ENCODE data around the gene RERE.
A peak's percentile ranks its signal among the peaks of the same experiment; 100 is the strongest.
"Not testable (repeated sequence)": the region's sequence is repeated elsewhere in the genome, so short reads cannot be mapped to it uniquely, and the experiment has no call there.

RERE gene

DNA sequence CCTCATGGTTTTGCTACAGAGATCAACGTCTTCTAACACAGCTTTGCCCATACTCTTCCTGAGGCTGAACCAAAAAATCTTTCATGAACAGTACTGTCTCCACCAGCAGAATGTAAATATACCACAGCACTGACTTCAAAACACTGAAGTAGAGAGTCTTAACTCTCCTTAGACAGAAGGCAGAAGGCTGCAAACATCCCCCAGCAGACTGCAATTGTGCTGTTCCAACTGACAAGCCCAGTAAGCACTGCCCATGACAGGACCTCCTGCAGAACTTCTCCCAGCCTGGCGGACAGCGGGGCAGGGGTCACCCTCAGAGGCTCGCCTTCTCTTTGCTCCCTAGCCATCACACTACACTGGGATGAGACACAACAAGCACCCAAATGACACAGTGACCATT is 218.7 kb downstream of the RERE start:
- no peak for DNase-seq

DNA sequence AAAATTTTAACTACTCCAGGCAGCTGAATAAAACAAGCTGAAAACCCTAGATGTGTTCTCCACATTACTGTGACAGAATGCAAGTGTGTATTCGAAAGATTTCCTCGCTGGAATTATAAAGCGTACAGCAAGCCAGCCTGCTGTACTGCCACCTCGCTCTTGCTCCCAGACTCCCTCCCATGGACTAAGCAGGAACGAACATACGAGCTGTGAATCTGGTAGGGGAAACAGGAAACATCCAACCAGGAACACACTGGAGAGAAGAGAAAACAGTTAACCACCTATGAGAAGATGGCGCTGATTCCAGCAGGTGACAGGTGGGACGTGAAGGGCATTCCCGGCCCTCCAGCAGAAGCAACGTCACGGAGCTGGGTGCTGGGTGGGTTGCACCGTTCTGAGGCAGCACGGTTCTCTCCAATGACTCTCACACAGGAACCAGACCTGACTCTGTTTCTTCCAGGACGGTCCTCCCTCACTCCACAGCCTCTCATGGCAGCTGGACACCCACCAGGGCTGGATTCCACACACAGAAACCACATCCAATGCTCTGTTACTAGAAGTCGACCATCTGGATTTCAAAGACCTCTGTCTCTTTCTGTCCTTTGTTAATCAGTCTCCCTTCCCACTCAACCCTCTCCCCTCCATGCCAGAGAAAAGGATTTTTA is 219.2 kb downstream of the RERE start:
- DNase-seq: peak; percentile 54

DNA sequence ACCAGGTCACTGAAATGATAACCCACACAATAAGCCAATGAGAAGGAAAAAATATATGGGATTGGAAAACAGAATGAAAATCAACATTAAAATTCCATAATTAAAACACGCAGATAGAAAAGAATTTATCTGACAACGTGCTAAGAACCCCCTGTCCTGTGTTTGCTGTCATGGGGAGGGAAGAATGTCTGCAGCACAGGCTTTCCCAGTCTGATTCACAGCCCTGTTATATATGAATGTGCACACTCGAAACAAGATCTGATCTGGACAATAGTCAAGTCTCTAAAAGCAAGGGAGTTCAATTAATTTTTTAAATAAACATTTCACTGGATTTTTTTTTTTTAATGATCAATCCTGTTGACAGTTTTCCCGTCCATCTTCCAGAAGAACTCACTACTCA is 220.0 kb downstream of the RERE start:
- no peak for DNase-seq

DNA sequence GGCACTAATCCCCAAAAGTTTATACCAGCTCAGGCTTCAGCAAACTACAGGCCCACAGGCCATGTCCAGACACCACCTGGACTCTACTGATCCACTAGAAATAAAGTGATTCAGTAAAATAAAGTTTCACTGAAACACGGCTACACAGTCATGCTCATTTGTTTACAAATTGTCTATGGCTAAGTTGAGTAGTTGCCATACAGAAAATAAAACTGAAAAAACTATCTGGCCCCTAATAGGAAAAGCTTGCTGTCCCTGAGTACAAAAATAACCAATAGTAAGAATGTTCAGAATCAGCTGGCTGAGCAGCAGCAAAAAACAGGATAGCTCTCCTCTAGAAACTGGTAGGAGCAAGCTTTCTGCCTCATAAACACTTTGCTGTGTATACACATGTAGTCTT is 221.5 kb downstream of the RERE start:
- DNase-seq: no peak

DNA sequence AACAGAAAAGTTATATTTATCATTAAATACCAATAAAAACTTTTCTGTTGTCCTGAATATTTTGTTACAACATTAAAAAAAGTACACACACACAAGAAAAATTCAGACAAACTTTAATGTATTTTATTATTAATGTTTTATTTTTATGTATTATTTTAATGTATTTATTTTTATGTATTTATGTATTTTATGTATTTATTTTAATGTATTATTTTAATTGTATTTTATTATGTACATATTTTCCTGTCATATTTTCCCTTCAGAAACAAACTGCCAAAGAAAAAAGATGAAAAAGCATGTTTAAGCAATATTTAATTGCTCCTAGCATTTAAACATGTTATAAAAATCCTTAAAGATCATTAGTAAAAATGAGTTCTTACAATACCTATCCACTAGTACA is 222.1 kb downstream of the RERE start:
- DNase-seq: no peak

DNA sequence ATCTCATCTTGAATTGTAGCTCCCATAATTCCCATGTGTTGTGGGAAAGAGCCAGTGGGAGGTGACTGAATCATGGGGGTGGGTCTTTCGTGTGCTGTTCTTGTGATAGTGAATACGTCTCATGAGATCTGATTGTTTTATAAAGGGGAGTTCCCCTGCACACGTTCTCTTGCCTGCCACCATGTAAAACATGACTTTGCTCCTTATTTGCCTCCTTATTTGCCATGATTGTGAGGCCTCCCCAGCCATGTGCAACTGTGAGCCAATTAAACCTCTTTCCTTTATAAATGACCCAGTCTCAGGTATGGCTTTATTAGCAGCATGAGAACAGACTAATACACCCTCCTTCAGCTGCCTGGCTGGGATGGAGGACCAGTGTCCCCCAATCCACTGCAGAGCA is 224.1 kb downstream of the RERE start:
- DNase-seq: not testable (repeated sequence)

DNA sequence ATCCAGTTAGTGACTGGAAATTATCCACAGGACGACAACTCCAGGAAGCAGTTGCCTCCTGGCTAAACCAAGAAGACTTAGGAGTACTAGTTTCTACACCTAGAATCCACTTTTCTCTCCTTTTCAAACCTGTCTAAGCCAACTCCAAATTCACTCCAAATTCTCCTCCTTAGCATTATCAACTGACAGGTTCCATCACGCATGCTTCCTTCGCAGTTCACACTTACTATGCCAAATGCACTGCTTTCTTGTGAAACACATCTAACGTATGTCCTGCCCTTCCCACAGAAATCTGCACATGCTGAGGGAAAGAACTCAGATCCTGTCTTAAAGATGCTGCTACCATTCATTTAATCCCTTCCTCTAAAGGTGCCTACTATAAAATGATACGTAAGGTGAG is 225.9 kb downstream of the RERE start:
- DNase-seq: no peak

DNA sequence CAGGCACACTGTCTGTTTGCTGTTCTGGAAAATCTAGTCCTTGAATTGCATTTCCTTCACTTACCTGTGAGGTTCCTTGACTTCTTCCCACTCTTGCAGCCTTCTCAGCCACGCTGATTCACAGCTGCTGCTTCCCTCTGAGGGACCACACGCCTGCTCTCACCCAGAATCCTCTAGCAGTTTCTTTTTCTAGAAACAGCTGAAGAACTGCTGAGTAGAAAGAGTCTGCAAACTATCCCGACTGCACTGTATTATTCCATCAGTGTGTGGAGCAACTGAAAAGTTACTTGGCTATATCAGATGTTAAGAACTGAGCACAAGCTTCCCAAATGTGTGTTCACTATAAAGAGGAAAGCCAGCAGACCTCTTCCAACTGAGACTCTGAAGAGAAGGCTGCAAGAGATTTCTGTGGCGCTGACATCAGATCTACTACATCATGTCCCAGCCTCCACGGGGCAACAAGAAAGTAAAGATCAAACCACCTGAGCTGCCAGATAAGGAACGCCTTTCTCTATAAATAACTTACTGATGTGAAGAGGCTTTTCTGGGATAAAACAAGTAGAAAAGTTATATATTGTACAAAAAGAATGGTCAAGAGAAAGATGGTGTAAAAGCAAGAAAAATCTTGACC is 226.6 kb downstream of the RERE start:
- no peak for DNase-seq

DNA sequence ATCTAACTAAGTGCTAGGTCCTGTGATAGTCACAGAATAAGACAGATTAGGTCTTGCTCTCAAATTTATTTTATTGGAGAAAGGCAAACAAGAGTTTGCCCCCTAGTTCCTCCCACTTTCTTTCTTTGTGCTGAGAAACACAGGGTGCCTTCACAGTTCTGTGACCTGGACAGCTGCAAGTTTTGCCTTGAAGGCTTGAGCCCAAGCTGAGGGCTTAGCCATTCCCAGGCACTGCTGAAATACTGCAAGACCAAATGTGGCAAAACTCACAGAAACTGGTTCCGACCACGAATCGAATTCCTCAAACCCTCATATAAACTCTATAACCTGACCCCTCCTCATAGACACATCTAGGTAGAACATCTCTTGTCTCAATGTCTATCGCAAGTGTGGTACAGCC is 227.9 kb downstream of the RERE start:
- DNase-seq: no peak

DNA sequence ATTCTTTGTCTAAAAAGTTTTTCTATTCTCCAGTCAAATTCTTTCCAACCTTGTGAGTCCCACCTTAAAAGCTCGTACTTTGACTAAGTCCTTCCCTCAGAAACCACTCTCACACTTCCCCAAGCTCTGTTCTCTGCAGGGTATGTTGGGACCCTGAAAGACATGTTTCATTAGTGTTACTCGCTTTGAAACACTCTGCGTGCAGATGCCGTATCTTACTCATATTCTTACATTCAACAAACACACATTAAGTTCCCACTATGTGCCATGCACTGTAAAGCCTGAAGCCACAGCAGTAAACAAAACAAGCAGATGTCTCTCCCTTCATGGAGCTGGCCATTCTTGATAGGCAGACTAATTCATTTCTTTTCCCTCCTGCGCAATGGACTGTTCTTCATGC is 229.7 kb downstream of the RERE start:
- DNase-seq: no peak

DNA sequence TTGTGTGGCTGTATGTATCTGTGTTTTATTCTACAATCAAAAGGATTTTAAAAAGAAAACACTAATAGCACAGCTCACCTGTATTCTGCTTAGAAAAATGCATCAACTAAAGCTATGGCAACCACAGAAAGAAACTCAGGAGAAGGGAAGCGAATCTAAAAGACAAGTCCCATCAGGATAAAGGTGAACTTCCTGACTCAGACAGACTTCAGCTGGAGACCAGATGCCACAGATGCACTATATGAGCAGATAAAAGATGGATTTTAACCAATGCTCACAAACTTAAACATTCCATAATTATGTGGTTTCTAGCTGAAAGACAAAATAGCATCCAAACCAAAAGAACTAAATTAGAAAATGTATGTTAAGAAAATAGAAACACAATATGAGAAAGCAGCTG is 231.0 kb downstream of the RERE start:
- no peak for DNase-seq

DNA sequence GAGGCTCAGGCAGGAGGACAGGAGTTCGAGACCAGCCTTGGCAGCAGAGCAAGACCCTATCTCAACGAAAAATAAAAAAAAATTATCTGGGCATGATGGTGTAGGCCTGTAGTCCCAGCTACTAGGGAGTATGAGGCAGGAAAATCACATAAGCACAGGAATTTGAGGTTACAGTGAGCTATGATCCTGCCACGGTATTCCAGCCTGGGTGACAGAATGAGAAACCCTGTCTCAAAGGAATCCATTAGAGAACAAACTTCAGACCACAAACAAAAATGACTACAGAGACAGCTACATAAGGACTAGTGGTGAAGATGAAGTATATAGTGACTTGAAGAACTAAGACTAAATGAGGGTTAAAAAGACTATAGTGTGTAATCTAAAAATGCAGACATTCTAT is 233.1 kb downstream of the RERE start:
- no peak for DNase-seq

DNA sequence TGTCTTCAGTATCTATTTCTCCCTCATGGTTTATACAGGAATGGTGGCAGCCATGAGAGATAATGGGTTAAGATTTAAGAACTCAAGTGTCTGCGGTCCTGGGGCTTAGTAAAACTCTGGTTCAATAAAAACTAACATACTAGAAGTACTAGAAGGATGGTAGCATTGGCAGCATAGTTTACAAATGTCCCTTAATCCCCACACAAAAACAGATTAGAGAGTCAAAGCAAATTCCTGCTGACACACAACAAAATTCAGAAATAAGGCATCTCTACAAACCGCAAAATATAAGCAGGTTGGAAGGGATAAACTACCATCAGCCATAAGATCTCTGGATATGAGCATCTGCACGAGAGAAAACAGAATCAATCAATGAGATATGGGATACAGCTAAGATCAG is 234.4 kb downstream of the RERE start:
- DNase-seq: no peak

DNA sequence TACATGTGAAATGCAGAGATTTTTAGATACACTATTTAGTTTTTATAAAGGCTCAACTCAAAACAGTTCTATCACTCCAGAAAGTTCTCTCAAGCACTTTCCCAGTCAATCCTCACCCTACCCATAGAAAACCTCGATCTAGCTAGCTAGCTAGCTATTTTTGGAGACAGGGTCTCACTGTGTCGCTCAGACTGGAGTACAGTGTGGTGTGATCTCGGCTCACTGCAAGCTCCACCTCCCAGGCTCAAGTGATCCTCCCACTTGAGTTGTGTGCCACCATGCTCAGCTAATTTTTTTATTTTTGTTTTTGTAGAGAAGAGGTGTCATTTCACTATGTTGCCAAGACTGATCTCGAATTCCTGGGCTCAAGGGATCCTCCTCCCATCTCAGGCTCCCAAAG is 236.9 kb downstream of the RERE start:
- DNase-seq: no peak

DNA sequence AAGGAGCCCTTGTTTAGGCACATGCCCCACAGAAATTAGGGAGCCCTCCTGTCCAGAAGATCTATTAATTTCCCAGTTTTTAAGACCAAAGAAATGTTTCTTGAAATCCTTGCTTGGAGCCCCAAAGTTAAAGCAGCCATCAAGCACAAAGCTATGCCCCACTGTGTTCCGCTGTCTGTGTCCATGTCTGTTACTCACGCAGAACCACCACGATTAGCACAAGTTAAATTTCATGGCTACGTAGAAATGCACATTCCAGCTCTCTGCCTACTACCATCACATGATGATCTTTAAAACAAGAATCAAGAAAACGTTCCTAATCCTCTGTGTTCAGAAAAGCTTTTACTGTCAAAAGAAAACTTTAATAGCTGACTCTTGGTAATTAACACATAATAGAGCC is 238.5 kb downstream of the RERE start:
- DNase-seq: no peak

DNA sequence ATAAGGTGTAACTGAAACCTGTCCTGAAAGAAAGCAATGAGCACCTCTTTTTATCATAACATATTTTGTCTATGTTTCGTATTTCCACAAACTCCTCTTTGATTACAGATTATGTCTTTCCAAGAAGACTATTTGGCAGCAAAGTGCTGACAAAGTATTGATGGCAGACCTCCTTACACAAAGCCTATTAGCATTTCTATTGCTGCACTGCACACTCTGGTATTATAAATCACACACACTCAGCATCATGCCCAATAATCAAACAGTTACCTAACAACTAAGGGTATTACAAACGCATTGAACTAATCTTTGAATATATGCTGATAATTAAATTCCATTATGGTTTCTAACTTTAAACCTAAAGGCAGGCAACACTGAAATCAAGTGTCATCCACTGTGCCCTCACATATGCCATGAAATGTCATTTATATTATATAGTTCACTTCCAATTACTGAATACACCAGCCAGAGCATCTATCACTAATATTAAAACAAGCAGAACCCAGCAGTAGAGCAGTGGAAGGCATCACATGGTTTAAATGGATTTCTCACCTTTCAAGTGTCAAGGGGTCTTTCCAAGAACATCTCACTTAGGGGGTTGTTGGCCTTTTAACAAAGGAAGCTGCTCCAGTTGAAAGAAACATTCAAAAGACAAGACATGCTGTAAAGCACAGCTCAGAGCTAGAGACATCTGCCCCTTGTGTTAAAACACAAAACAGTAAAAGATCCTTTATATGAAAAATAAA is 239.1 kb downstream of the RERE start:
- DNase-seq: no peak

DNA sequence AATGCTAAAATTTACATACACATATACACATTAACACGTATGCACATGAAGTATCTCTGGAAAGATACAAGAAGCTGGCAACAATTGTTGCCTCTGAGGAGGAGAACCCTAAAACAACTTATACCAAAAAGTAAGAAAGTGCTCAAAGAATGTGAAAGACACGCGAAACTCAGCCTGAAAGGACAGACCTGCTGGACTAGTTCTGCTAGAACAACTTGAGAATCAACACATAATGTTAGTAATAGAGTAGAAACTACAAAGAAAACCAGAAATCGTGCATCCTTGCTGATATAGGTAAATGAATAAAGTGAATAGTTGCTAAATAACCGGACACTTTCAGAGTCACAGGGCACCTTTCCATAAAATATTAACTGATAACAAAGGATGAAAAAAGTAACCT is 242.5 kb downstream of the RERE start:
- no peak for DNase-seq

DNA sequence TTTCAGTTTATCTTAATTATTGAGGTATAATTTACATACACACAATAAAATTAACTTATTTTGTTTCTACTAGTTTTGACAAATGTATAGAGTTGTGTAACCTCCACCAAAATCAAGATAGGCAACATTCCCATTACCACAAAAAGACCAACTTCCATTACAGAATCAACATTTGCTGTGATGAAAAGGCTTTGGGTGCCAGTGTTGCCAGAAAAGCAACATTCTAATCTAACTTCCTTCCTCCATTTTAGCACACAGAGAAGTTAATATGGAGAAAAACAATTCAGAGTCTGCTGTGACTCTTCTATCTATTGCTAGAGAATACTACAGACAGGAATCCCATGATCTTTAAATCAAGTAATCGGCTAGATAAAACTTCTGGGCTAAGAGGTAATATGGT is 245.3 kb downstream of the RERE start:
- no peak for DNase-seq

DNA sequence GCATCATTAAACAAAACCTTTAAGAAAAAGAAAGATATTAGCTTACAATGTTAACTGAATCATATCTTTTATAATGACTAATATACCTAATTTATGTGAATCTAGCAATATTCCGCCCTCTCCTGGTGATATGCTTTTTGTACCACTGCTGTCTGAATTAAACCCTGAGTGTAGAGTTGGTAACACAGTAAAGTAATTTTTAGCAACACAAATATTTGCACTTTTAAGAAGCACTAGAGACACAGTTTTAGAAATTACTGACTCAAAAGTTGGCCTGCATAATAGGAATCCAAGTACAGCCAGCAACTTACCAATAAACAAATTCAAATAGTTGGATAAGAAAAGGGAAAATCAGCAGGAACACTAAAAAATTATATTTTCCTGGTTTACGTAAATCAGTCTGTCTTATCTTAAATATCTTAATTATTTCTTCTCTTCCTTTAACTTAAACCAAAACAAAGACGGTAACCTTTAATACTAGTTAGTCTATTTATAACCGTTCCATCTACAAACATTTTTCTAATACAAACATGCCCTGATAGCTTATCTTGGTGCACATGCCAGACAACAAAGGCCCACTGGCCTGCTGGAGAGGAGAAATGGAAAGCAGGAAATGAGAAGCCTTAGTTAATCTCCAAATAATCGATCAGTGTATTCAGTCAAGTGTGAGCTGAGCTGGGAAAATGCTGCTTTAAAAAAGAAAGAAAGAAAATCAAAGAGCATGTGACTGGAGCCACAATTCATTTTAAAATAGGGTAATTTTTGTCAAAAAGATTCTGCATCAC is 246.0 kb downstream of the RERE start:
- DNase-seq: no peak

DNA sequence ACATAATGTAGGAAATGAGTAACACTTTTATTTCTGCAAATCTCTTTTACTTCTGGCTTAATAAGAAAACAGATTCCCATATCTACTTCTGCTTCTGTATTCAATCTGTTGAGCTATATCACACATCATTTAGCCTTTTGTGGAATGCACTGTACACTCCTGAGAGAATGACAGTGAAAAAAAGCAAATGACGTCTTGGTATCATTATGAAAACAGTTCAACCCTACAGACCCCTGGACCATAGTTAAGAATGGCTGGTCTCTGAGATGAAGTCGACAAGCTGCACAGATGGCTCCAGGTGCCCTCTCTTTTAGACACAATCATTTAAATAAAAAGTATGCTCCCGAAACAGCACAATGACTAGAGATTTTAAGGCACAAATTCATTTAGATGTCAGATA is 247.0 kb downstream of the RERE start:
- DNase-seq: no peak

DNA sequence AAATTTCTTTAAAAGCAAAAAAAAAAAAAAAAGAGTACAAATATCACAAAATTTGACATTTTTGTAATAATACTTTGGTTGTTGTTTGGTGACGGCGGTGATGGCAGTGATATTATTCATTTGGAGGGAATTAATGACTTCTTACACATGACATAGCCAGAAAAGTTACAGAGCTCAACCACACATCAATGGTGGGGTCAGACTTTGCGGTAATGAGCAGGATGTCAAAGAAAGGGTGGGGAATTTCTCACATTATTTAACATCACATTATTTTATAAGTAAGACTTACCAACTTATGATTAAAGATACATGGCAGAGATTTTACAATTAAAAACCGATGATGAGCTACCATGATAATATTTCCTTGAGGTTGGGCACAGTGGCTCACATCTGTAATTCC is 248.2 kb downstream of the RERE start:
- DNase-seq: no peak

DNA sequence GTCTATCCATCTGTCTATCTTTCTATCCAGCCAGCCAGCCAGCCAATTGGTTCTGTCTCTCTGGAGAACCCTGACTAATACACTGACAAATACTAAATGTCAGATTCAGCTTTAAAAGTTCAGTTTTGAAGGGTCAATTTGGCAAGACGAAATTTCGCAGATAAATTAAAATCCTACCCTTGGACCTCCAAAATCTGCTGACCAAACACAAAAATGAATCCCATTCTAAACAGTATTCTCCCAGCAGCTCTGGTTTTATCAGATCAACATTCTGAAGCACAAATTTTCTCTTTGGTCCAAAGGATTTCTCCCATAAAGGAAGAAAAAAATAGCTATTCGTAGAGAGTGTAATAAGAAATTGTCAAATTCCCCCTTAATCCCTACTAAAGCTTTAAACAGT is 248.6 kb downstream of the RERE start:
- no peak for DNase-seq

DNA sequence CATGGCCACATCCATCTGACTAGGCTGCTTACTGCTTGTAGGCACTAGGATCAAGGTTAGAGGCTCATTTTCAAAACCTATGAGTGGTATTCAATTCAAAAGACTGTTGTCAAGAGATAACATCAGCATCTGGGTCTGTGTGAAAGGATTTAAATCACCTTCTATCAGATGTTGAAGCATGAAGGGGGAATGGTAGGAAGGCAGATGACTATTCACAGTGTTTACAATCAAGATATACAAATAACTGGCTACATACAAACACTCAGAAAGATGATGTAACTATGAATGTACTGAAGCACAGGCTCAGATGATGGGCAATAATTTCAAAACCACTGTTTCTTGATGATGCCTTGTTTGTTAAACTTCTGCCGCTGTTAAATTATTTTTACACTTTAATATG is 250.3 kb downstream of the RERE start:
- DNase-seq: no peak

DNA sequence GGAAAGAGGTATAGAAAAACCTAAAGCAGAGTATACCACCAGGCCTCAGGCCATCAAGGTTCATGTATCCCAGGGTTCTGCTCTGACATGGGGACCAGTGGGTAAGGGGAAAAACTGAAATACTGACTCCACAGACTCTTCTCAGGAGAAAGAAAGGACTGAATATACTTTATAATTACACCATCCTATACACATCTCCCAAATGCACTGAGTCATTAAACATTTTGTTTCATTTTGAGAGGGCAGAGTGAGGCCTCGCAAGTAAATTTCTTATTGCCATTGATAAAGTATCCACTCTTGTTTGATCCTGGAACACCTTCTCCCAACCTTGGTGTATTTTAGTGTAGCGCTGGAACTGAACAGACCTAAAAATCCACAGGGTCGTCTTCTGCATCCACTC is 251.6 kb downstream of the RERE start:
- no peak for DNase-seq
